Thyroid gland (tissue), 4 donors: Measurements from ENCODE around the gene PIEZO2. TPM values are rescaled to one million over a fixed set of nuclear protein-coding genes. Genes with fewer than 3 reads are reported as not detected.

Source experiments
- DNase-seq, 2 donors: peaks; one replicate each; pipeline ENCODE4 v3.0.0-alpha.2; 2019
- H3K27ac ChIP-seq, 3 donors: fragments of 200-600 bp; sonication (generic); 1 replicate in 2 of 3; 2 replicates in 1 of 3; pipeline ENCODE4 v1.5.1; 2016 to 2019; ENCODE audit warnings: mild to moderate bottlenecking in 1 of 3, moderate library complexity in 1 of 3
- H3K27me3 ChIP-seq: fragments of 200-600 bp; sonication (generic); one replicate; pipeline ENCODE4 v1.5.1; 2019
- H3K36me3 ChIP-seq, 2 donors: fragments of 200-600 bp; sonication (generic); one replicate each; pipeline ENCODE4 v1.5.1; 2016 to 2019
- H3K4me1 ChIP-seq, 2 donors: fragments of 200-600 bp; sonication (generic); one replicate each; pipeline ENCODE4 v1.5.1; 2017 to 2019
- H3K4me3 ChIP-seq, 3 donors: fragments of 200-600 bp; sonication (generic); replicated peaks in 1 of 3; 1 replicate in 2 of 3; 2 replicates in 1 of 3; pipeline ENCODE4 v1.5.1; 2016; ENCODE audit warnings: mild to moderate bottlenecking in 1 of 3
- H3K9me3 ChIP-seq: fragments of 200-600 bp; sonication (generic); one replicate; pipeline ENCODE4 v1.5.1; 2017
- POLR2A ChIP-seq, 2 donors: fragments of 450-650 bp; IDR thresholded peaks; one replicate each; pipeline ENCODE4 v1.6.1; 2017; ENCODE audit warnings: antibody characterized with exemption in 2 of 2, mild to moderate bottlenecking in 2 of 2, moderate library complexity in 1 of 2
- WGBS, 2 donors: methylation state at CpG; one replicate each; pipeline ENCODE4 v1.1.5; 2017; 5-methylcytosine and 5-hydroxymethylcytosine counted together
- intact Hi-C: fragments of 100-400 bp; cut with DNase I; formaldehyde crosslinking; loops from one replicate; pipeline ENCODE4 v1.15.1; 2023
- total RNA-seq, 4 donors: library from RNA; depleted of rRNA; stranded (reverse); fragments of >200 nt; gene quantifications; one replicate each; pipeline ENCODE4 v1.2.3, GENCODE V29; 2016
- TF ChIP-seq, protein P1 (sequence below), 6 experiments: fragments of 200-600 bp in 3 of 6; fragments of 450-650 bp in 3 of 6; sonication (generic) in 3 of 6; IDR thresholded peaks; one replicate each; pipeline ENCODE4 v1.5.1; 2016 to 2019; ENCODE audit warnings: antibody characterized with exemption in 6 of 6, mild to moderate bottlenecking in 2 of 6, inconsistent platforms in 1 of 6, moderate library complexity in 1 of 6

PIEZO2 gene
- total RNA-seq, 4 donors from 2014 or later = 5.0 to 13.8 (median 6.1) TPM

DNA sequence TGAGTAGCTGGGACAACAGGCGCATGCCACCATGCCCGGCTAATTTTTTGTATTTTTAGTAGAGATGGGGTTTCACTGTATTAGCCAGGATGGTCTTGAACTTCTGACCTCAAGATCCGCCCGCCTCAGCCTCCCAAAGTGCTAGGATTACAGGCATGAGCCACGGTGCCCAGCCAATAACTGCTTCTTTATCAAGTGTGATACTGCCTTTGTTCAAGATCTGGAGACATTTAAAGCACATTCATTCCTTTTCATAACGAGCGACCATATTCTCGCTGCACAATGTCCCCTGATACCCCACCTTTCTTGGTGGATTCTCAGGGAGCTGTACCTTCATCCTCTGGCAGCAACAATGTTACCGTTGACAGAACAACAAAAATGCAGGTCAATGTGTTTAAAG is 75.4 kb downstream of the PIEZO2 start:
- DNase-seq = no peak
- no peak overlapping the region for H3K27ac ChIP-seq
- no peaks in the 10 kb centered on the region for H3K9me3 ChIP-seq
- WGBS, 2 donors = 93 to 94% methylated on average over 9 of the region's 9 CpGs
- no peak overlapping the region for H3K4me3 ChIP-seq
- no peak for TF ChIP-seq POLR2A (IDR thresholded peaks at IDR 0.05)
- TF ChIP-seq, protein P1, sequence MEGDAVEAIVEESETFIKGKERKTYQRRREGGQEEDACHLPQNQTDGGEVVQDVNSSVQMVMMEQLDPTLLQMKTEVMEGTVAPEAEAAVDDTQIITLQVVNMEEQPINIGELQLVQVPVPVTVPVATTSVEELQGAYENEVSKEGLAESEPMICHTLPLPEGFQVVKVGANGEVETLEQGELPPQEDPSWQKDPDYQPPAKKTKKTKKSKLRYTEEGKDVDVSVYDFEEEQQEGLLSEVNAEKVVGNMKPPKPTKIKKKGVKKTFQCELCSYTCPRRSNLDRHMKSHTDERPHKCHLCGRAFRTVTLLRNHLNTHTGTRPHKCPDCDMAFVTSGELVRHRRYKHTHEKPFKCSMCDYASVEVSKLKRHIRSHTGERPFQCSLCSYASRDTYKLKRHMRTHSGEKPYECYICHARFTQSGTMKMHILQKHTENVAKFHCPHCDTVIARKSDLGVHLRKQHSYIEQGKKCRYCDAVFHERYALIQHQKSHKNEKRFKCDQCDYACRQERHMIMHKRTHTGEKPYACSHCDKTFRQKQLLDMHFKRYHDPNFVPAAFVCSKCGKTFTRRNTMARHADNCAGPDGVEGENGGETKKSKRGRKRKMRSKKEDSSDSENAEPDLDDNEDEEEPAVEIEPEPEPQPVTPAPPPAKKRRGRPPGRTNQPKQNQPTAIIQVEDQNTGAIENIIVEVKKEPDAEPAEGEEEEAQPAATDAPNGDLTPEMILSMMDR (IDR thresholded peaks at IDR 0.05) = no peak
- intact Hi-C loops = no loop called here
- no peaks in the 10 kb centered on the region for H3K27me3 ChIP-seq
- no peaks in the 10 kb centered on the region for H3K36me3 ChIP-seq
- peaks cover 4 to 11% of the 10 kb centered on the region in 2 donors for H3K4me1 ChIP-seq

DNA sequence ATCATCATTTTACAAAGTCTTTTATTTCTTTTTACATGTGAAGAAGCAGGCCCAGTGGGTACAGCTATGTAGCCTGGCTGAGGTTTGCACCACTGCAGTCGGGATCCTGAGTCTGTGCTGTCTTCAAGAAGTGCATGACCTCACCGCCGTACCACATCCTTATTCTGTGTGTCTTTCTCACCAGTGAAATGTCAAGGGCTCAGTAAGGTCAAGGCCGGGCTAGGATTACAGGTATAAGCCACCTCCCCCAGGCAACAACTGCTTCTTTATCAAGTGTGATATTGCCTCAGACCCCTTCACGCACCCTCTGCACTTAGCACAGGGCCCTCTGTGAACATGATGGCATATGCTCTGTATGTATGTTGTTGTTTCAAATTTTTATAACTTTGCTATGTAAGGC is 76.7 kb downstream of the PIEZO2 start:
- no peak overlapping the region for H3K4me3 ChIP-seq
- H3K36me3 ChIP-seq = no peaks in the 10 kb centered on the region
- no peaks in the 10 kb centered on the region for H3K9me3 ChIP-seq
- no peak for TF ChIP-seq POLR2A (IDR thresholded peaks at IDR 0.05)
- TF ChIP-seq, protein P1 (IDR thresholded peaks at IDR 0.05) = no peak
- DNase-seq = no peak
- H3K27ac ChIP-seq = no peak overlapping the region
- H3K4me1 ChIP-seq = peaks cover 4 to 11% of the 10 kb centered on the region in 2 donors
- WGBS, 2 donors = 91 to 97% methylated on average over 5 of the region's 5 CpGs
- no peaks in the 10 kb centered on the region for H3K27me3 ChIP-seq
- intact Hi-C loops = no loop called here

DNA sequence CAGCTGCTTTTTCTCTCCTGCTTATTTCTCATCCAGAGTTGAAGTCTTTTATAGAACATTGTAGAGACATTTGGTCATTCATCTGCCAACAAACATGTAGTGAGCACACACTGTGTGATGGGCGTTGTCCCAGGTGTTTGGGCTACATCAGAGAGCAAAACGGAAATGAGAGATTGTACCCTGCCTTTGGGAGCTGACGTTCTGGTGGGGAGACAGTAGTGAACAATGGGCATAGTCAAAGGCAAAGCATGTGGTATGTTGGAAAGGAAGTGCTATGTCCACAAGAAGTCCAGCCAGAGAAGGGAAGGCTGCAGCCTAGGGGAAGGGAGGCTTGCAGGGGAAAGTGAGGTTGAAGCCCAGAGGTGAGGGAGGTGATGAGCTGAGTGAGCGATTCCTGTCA is 78.1 kb downstream of the PIEZO2 start:
- TF ChIP-seq, protein P1 (IDR thresholded peaks at IDR 0.05) = no peak
- no peak for TF ChIP-seq POLR2A (IDR thresholded peaks at IDR 0.05)
- no peak overlapping the region for H3K27ac ChIP-seq
- H3K9me3 ChIP-seq = no peaks in the 10 kb centered on the region
- no peaks in the 10 kb centered on the region for H3K36me3 ChIP-seq
- no peaks in the 10 kb centered on the region for H3K27me3 ChIP-seq
- H3K4me1 ChIP-seq = peaks cover 4 to 11% of the 10 kb centered on the region in 2 donors
- 76 to 85% methylated on average over 4 of the region's 4 CpGs for WGBS, 2 donors
- DNase-seq = no peak
- no peak overlapping the region for H3K4me3 ChIP-seq
- intact Hi-C loops = no loop called here

DNA sequence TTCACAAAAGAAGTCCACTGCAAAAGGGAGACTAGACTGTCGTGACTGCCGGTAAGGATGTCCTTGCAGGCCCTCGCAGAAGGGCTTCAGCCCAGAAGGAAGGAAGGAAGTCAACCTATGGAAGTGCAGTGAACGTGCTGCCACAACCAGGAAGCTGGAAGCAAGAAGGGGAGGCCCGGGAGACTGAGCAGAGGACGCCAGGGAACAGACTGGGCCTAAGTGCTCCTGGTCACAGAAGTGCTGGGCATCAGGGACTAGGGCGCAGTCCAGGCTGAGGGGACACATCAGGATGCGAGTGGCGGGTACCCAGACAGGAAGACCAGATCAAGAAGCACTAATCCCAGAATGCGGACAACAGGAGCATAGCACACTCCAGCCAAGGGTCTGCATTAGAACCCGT is 78.8 kb downstream of the PIEZO2 start:
- Histone ChIP-seq H3K4me3 (no peak overlapping the region), H3K4me1 (peaks cover 4 to 11% of the 10 kb centered on the region in 2 donors), H3K27ac (no peak overlapping the region), H3K27me3 (no peaks in the 10 kb centered on the region), H3K9me3 (no peaks in the 10 kb centered on the region), H3K36me3 (no peaks in the 10 kb centered on the region)
- WGBS, 2 donors = 80 to 82% methylated on average over 11 of the region's 11 CpGs
- DNase-seq = no peak
- intact Hi-C loops = no loop called here
- TF ChIP-seq POLR2A (IDR thresholded peaks at IDR 0.05) = no peak
- TF ChIP-seq, protein P1 (IDR thresholded peaks at IDR 0.05) = no peak

DNA sequence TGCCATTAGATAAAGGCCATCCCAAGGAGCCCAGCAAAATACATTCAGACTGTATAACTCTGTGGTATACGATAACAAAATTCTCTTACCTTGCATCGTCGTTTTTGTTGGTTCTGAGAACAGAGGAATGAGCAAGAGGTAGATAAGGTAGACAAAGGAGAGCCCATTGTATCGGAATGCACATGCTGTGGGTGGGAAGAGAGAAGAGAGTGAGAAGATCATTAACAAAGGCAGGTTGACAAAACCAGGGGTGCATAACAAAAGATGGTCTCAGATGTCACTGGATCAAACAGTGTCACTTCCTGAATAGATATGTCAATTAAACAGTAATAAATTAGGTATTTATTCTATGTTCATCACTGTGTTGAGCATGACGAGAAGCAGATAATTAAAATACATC is 83.3 kb downstream of the PIEZO2 start:
- no peaks in the 10 kb centered on the region for H3K36me3 ChIP-seq
- no peaks in the 10 kb centered on the region for H3K9me3 ChIP-seq
- DNase-seq = no peak
- H3K4me1 ChIP-seq = no peaks in the 10 kb centered on the region
- no peak overlapping the region for H3K4me3 ChIP-seq
- H3K27ac ChIP-seq = no peak overlapping the region
- WGBS, 2 donors = 77 to 79% methylated on average over 5 of the region's 5 CpGs
- H3K27me3 ChIP-seq = no peaks in the 10 kb centered on the region
- intact Hi-C loops = no loop called here
- no peak for TF ChIP-seq POLR2A (IDR thresholded peaks at IDR 0.05)
